Neural cell (in vitro differentiated cells): ENCODE results near the gene TNFRSF19. TPM values are rescaled to one million over a fixed set of nuclear protein-coding genes. Genes with fewer than 3 reads are reported as not detected.

Experiments used
- H2AFZ ChIP-seq: fragments of 200-600, 300-800 bp; sonication (generic), shearing (Covaris generic); 2 replicates; pipeline ENCODE4 v1.6.0; 2014; ENCODE audit warnings: low read depth, mild to moderate bottlenecking, antibody characterized with exemption, low read length, moderate library complexity
- H3F3A ChIP-seq: fragments of 200-600 bp; shearing (Covaris generic); 2 replicates; pipeline ENCODE4 v1.6.1; 2016; ENCODE audit warnings: mild to moderate bottlenecking, moderate library complexity, mixed read lengths, antibody characterized with exemption, low read length; ENCODE audit not compliant: insufficient read depth, poor library complexity, severe bottlenecking
- H3K27ac ChIP-seq: fragments of 200-600, 300-800 bp; sonication (generic), shearing (Covaris generic); 2 replicates; pipeline ENCODE4 v1.5.1; 2014; ENCODE audit warnings: mild to moderate bottlenecking, low read length, moderate library complexity
- H3K27me3 ChIP-seq: fragments of 300-800, 200-600 bp; sonication (generic), shearing (Covaris generic); 2 replicates; pipeline ENCODE4 v1.6.0; 2014; ENCODE audit warnings: mild to moderate bottlenecking, low read depth, low read length, moderate library complexity; ENCODE audit not compliant: insufficient read depth
- H3K36me3 ChIP-seq: fragments of 300-800, 200-600 bp; sonication (generic), shearing (Covaris generic); 2 replicates; pipeline ENCODE4 v1.5.1; 2014; ENCODE audit warnings: mild to moderate bottlenecking, antibody characterized with exemption, low read length, moderate library complexity; ENCODE audit not compliant: insufficient read depth
- H3K4me2 ChIP-seq: fragments of 300-800, 200-600 bp; sonication (generic), shearing (Covaris generic); 2 replicates; pipeline ENCODE4 v1.6.0; 2014; ENCODE audit warnings: mild to moderate bottlenecking, low read length
- H3K4me3 ChIP-seq: fragments of 300-800, 200-600 bp; sonication (generic), shearing (Covaris generic); 2 replicates; pipeline ENCODE4 v1.5.1; 2014; ENCODE audit warnings: mild to moderate bottlenecking, low read length, moderate library complexity
- H3K79me2 ChIP-seq: fragments of 200-600 bp; shearing (Covaris generic); replicated peaks from 2 replicates; pipeline ENCODE4 v1.6.0; 2014; ENCODE audit warnings: mild to moderate bottlenecking, low read length, moderate library complexity; ENCODE audit not compliant: insufficient read depth
- H3K9ac ChIP-seq: fragments of 300-800, 200-600 bp; sonication (generic), shearing (Covaris generic); 2 replicates; pipeline ENCODE4 v1.6.1; 2016; ENCODE audit warnings: mild to moderate bottlenecking, low read length, mixed read lengths
- H3K9me2 ChIP-seq: fragments of 200-600 bp; shearing (Covaris generic); 2 replicates; pipeline ENCODE4 v1.6.1; 2016; ENCODE audit warnings: mild to moderate bottlenecking, low read length, mixed read lengths; ENCODE audit not compliant: insufficient read depth
- H3K9me3 ChIP-seq: fragments of 200-600, 300-800 bp; sonication (generic), shearing (Covaris generic); 2 replicates; pipeline ENCODE4 v1.6.1; 2016; ENCODE audit warnings: mild to moderate bottlenecking, mixed run types, low read length, moderate library complexity, mixed read lengths
- H4K20me1 ChIP-seq: fragments of 200-600 bp; shearing (Covaris generic); 2 replicates; pipeline ENCODE4 v1.6.1; 2016; ENCODE audit warnings: mild to moderate bottlenecking, mixed run types; ENCODE audit not compliant: insufficient read depth
- CTCF ChIP-seq: fragments of 450-650 bp; IDR thresholded peaks from 2 replicates; pipeline ENCODE4 v1.5.1; 2014; ENCODE audit warnings: antibody characterized with exemption, mild to moderate bottlenecking, moderate library complexity; ENCODE audit not compliant: poor library complexity, severe bottlenecking
- EP300 ChIP-seq: fragments of 450-650 bp; conservative IDR thresholded peaks from 2 replicates; pipeline ENCODE4 v1.6.1; 2014; ENCODE audit warnings: antibody characterized with exemption, mild to moderate bottlenecking, moderate library complexity; ENCODE audit not compliant: poor library complexity, severe bottlenecking
- EZH2 ChIP-seq: fragments of 200-600, 300-800 bp; shearing (Covaris generic), sonication (generic); IDR thresholded peaks from 2 replicates; pipeline ENCODE4 v1.6.1; 2014; ENCODE audit warnings: antibody characterized with exemption, low read length, borderline replicate concordance, mild to moderate bottlenecking; ENCODE audit not compliant: insufficient read depth, poor library complexity, severe bottlenecking
- MXI1 ChIP-seq: fragments of 450-650 bp; conservative IDR thresholded peaks from 2 replicates; pipeline ENCODE4 v1.6.1; 2014; ENCODE audit warnings: antibody characterized with exemption, mild to moderate bottlenecking; ENCODE audit not compliant: poor library complexity, severe bottlenecking
- POLR2AphosphoS5 ChIP-seq: IDR thresholded peaks from 2 replicates; pipeline ENCODE4 v1.6.1; 2012
- RAD21 ChIP-seq: fragments of 450-650 bp; conservative IDR thresholded peaks from 2 replicates; pipeline ENCODE4 v1.6.1; 2014; ENCODE audit warnings: antibody characterized with exemption, mild to moderate bottlenecking, moderate library complexity
- REST ChIP-seq: IDR thresholded peaks from 2 replicates; pipeline ENCODE4 v1.6.1; 2012; ENCODE audit warnings: borderline replicate concordance
- SMC3 ChIP-seq: fragments of 450-650 bp; conservative IDR thresholded peaks from 2 replicates; pipeline ENCODE4 v1.6.1; 2014; ENCODE audit warnings: antibody characterized with exemption, mild to moderate bottlenecking, moderate library complexity; ENCODE audit not compliant: poor library complexity
- TAF1 ChIP-seq: IDR thresholded peaks from 2 replicates; pipeline ENCODE4 v1.6.1; 2012; ENCODE audit warnings: low read depth
- polyA plus RNA-seq: library from polyadenylated mRNA; depleted of rRNA; stranded (reverse); fragments of >200 nt; gene quantifications from 2 replicates; pipeline ENCODE4 v1.2.3, GENCODE V29; 2014

The TNFRSF19 gene
- polyA plus RNA-seq, 1 donor from 2014 or later: 3.3 TPM

- no peak overlapping the region for H2AFZ ChIP-seq
- no peaks in the 10 kb centered on the region for H3K36me3 ChIP-seq
- H3K9me3 ChIP-seq: no peaks in the 10 kb centered on the region
- no peak overlapping the region for H3K9ac ChIP-seq
- no peaks in the 10 kb centered on the region for H4K20me1 ChIP-seq
- H3K4me2 ChIP-seq: no peak overlapping the region
- H3F3A ChIP-seq: no peaks in the 10 kb centered on the region
- TF ChIP-seq TAF1: no peak
- no peak for TF ChIP-seq SMC3
- TF ChIP-seq EP300: no peak
- TF ChIP-seq CTCF: no peak
- TF ChIP-seq RAD21: no peak
- no peak for TF ChIP-seq REST
- no peak for TF ChIP-seq POLR2AphosphoS5
- no peak for TF ChIP-seq EZH2
- no peak for TF ChIP-seq MXI1
- no peak overlapping the region for H3K27ac ChIP-seq
- H3K27me3 ChIP-seq: no peaks in the 10 kb centered on the region
- no peak overlapping the region for H3K4me3 ChIP-seq
- no peaks in the 10 kb centered on the region for H3K9me2 ChIP-seq
- no peaks in the 10 kb centered on the region for H3K79me2 ChIP-seq
Measured at GRCh38 chr13:23678795-23679194, 108.6 kb downstream of the TNFRSF19 start.

- H3K4me2 ChIP-seq: no peak overlapping the region
Measured at GRCh38 chr13:23679220-23679619, 109.0 kb downstream of the TNFRSF19 start.

More at GRCh38 chr13:23679220-23679619, 109.0 kb downstream of the TNFRSF19 start:
- Histone ChIP-seq H3K27me3 (no peaks in the 10 kb centered on the region), H3K27ac (no peak overlapping the region), H3F3A (no peaks in the 10 kb centered on the region), H3K36me3 (no peaks in the 10 kb centered on the region), H3K4me3 (no peak overlapping the region), H4K20me1 (no peaks in the 10 kb centered on the region), H2AFZ (no peak overlapping the region), H3K9ac (no peak overlapping the region), H3K9me3 (no peaks in the 10 kb centered on the region), H3K9me2 (no peaks in the 10 kb centered on the region), H3K79me2 (no peaks in the 10 kb centered on the region)
- TF ChIP-seq RAD21 (no peak), SMC3 (no peak), POLR2AphosphoS5 (no peak), TAF1 (no peak), REST (no peak), MXI1 (no peak), CTCF (no peak), EP300 (no peak), EZH2 (no peak)
